GM21529 (cell line): ENCODE results near the gene CNTNAP5.

Source experiments
- ATAC-seq: cut with Tn5 transposase; IDR thresholded peaks from one replicate; pipeline ENCODE4 v1.9.1; 2021; ENCODE audit not compliant: unreplicated experiment

CNTNAP5 gene

GRCh38 chr2:124151691-124152090 lies 126.6 kb downstream of the CNTNAP5 start:
- no peak for ATAC-seq

GRCh38 chr2:124153713-124154112 lies 128.6 kb downstream of the CNTNAP5 start:
- ATAC-seq, result no peak

GRCh38 chr2:124159166-124159565 lies 134.1 kb downstream of the CNTNAP5 start:
- no peak for ATAC-seq

GRCh38 chr2:124161542-124161941 lies 136.5 kb downstream of the CNTNAP5 start:
- no peak for ATAC-seq

GRCh38 chr2:124162256-124162655 lies 137.2 kb downstream of the CNTNAP5 start:
- ATAC-seq, result no peak

- ATAC-seq, result no peak
Measured at GRCh38 chr2:124163840-124164239, 138.8 kb downstream of the CNTNAP5 start.

- no peak for ATAC-seq
Measured at GRCh38 chr2:124165698-124166097, 140.6 kb downstream of the CNTNAP5 start.

GRCh38 chr2:124171472-124172063 lies 146.5 kb downstream of the CNTNAP5 start:
- no peak for ATAC-seq

- no peak for ATAC-seq
Measured at GRCh38 chr2:124178719-124179118, 153.6 kb downstream of the CNTNAP5 start.

GRCh38 chr2:124180635-124181034 lies 155.5 kb downstream of the CNTNAP5 start:
- no peak for ATAC-seq

GRCh38 chr2:124186801-124187200 lies 161.7 kb downstream of the CNTNAP5 start:
- ATAC-seq, result no peak

- no peak for ATAC-seq
Measured at GRCh38 chr2:124187948-124188347, 162.9 kb downstream of the CNTNAP5 start.

GRCh38 chr2:124193706-124194105 lies 168.6 kb downstream of the CNTNAP5 start:
- ATAC-seq, result no peak

GRCh38 chr2:124201713-124202112 lies 176.6 kb downstream of the CNTNAP5 start:
- ATAC-seq, result no peak

GRCh38 chr2:124209441-124209840 lies 184.4 kb downstream of the CNTNAP5 start:
- no peak for ATAC-seq

- no peak for ATAC-seq
Measured at GRCh38 chr2:124211461-124211860, 186.4 kb downstream of the CNTNAP5 start.

GRCh38 chr2:124213977-124214587 lies 189.0 kb downstream of the CNTNAP5 start:
- ATAC-seq, result no peak

GRCh38 chr2:124246170-124246569 lies 221.1 kb downstream of the CNTNAP5 start:
- ATAC-seq, result no peak

GRCh38 chr2:124248386-124248785 lies 223.3 kb downstream of the CNTNAP5 start:
- no peak for ATAC-seq

- no peak for ATAC-seq
Measured at GRCh38 chr2:124250433-124250832, 225.3 kb downstream of the CNTNAP5 start.

GRCh38 chr2:124254621-124255020 lies 229.5 kb downstream of the CNTNAP5 start:
- ATAC-seq, result no peak

GRCh38 chr2:124257120-124257519 lies 232.0 kb downstream of the CNTNAP5 start:
- ATAC-seq, result no peak
